ENCODE measurements around the gene DHRS2.

DNA sequence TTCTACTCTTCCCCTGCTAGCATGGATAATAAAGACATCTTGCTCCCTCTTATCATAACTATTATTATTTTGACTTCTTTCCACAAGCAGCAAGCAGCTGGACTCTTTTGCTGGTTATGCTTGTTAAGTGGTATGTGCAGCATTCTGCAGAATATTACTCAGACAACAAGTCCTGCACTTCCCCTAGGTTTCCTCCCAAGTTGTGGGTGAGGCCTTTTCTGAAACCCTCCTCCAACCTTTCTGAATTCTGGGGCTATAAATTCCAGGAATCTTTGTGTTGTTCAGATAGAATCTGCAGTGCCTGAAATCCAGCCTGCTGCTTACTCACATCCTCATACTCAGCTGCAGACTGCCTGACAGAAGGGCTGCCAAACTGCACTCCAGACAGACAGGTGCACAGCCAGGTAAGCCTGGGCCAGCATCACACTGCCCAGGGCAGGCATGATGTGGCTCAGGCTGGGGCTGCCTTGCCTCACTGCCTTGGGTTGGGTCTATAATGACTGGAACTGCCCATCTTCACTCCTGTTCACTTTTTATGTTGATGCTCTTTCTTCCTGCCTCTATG is 6.2 kb upstream of the DHRS2 start:
- TF ChIP-seq POLR2A (IDR thresholded peaks at IDR 0.05), result no peak
- TF ChIP-seq CTCF (IDR thresholded peaks at IDR 0.05), result no peak

Measured in right lobe of liver (tissue), 4 donors.